ACHN (cell line): ENCODE measurements around the gene SOX6.
"Not testable (repeated sequence)": the region's sequence is repeated elsewhere in the genome, so short reads cannot be mapped to it uniquely, and the experiment has no call there.

Experiments
- DNase-seq: peaks from one replicate; pipeline ENCODE4 v3.0.0-alpha.2; 2015
- in situ Hi-C: cut with HindIII; loops from 2 replicates; pipeline ENCODE4 v1.10.0; 2017; ENCODE audit warnings: low sequenced_read_pairs, low pct_ligation_motif_present, low pct_unique_long_range_greater_than_20kb

SOX6 gene

DNA sequence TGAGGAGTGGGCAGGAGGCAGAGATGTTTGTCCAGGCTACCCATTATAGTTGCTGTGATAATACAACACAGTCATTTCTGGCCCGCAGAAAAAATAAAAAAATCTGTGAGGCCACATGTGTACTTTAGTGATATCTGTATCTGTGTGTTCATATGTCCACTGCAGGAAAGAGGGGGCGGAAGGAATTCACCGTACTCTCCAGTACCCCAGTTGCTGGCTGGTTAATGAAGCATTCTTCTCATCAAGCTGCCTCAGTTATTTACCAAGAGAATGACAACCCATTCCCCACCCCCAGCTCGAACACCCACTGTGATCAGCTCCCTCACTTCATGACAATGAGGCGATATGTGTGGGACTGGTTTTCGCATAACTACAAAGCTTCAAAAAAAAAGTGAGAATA, 309.3 kb downstream of the SOX6 start:
- DNase-seq = no peak

DNA sequence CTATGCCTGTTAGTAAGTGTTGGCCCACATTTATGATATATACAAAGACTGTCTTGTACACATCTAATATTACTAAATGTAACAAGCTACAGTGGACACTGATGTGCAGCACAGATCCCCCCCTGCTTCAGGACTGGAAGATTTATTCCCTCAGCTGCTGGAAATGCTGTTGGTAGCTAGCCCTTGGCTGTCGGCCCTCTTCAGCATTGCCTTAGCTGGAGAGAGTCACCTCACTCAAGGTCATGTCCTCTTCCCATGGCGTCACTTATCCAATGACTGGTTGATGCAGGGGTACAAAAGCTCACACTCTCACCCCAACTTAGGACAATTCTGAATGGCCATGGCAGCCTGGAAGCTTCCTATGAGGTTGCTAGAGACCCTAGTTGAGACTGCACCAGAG, 312.7 kb downstream of the SOX6 start:
- DNase-seq = no peak
- in situ Hi-C loops = no loop called here

More for the DNA sequence above, 309.3 kb downstream of the SOX6 start:
- in situ Hi-C loops = no loop called here

DNA sequence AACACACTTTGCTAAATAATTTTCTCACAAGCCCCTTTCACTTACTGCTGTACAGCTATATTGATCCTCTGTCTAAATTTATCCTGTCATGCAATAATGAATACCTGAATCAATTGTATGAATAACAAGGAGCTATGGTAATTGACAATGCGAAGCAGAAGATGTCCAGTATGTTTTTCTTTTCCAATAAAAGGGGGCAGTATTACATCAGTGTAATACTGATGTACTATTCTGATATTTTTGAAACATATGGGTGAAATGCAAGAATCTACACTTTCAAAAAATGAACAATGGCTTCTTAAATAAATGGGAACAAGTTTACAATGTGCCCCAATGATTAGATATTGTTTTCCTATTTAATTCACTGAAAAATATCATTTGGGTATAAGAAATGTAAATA, 315.1 kb downstream of the SOX6 start:
- in situ Hi-C loops = no loop called here
- DNase-seq = no peak

DNA sequence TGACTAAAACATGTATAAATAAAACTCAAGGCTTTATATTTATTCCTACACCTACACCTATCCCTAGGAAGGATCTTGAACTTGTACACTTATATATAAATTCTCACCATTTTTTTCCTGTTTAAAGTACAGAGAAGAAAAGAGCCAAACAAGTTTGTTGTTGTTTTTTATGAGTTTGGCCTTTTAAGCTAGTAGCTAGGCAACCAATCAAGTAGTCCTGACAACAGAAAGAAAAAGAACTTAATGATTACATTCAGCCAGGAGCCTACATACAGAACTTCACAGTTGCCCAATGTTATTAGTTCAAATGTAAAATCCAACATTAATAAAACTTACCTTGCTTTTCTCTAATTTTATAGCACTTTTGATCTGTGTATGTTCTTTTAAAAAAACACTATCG, 316.2 kb downstream of the SOX6 start:
- no peak for DNase-seq
- in situ Hi-C loops = no loop called here

DNA sequence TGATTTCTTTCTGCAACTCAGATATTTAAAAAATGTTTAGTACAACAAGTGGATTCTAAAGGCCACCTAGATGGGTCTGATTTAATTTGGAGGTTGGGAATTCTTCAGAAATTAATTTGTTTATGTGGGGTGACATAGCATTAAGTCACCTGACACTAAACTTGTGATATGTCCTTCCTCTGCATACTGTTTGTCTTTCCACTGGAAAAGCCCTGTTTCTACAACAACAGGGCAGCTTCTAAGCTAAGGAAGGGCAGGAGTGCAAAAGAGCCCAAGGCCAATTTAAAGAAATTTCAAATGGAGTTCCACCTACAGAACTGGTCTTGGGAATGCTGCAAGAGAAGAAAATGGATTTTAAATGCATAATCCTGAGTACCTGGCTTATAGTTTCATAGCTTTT, 319.2 kb downstream of the SOX6 start:
- DNase-seq = no peak
- in situ Hi-C loops = no loop called here

DNA sequence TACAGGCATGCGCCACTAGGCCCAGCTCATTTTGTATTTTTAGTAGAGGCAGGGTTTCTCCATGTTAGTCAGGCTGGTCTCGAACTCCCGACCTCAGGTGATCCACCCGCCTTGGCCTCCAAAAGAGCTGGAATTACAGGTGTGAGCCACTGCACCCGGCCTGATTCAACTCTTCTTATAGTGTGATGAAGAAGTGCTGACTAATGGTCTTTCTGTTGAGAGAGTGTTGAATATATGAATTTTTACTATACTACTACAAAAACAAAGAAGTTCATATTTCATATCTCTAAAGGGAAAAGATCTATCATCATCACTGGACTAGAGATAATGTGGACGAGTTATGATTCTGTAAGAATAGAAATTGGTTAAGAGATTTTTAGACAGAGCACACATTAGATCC, 320.1 kb downstream of the SOX6 start:
- DNase-seq = no peak
- in situ Hi-C loops = no loop called here

DNA sequence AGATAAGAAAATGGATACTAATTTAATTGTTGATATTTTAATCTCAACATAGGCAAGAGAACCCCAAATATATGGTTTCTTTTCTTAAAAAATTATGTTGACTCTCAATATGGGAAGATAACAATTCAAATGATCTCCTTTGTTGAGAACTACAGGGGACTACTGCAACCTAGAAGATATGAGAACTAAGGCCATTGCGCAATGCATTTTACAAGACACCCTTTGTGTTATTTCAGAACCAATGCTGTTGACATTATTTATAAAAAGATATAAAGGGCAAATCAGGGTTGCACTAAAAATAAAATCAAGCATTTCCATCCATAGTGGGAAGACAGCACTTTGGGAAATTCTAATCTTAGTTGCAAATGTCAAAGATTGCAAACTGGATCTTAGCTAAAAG, 322.3 kb downstream of the SOX6 start:
- in situ Hi-C loops = no loop called here
- DNase-seq = no peak

DNA sequence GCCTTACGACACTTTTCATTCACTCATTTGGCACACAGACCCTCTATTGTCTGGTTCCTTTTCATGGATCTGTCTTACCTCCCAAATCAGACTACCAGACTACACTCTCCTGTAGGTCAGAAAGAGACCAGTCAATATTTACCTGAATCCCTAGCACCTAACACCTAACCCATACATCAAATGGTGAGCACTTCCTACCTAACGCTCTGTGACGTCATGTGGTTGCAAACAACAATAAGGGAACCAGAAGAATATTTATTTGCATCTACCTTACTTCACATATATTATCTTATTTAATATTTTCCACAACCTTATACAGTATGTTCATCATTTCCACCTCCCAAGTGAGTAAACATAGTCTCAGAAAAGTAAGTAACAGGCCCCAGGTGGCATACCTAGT, 323.4 kb downstream of the SOX6 start:
- in situ Hi-C loops = no loop called here
- no peak for DNase-seq

DNA sequence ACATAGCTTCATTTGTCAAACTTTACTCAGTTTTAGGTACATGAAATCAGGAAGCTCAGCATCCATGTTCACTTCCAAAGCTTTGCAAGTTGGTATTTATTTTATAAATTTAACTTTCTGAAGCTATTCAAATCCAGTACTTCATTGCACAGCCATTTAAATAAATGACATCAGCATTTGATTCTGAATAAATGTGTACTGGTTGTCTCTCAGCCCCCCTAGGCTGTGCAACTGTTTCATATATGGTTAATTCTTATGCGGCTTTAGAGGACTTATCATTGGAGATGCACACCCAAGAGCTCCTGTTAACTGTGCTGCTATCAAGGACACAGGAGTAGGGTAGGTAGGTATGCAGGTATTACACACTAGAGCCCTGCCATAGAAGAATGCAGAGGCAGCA, 325.1 kb downstream of the SOX6 start:
- DNase-seq = no peak
- in situ Hi-C loops = no loop called here

DNA sequence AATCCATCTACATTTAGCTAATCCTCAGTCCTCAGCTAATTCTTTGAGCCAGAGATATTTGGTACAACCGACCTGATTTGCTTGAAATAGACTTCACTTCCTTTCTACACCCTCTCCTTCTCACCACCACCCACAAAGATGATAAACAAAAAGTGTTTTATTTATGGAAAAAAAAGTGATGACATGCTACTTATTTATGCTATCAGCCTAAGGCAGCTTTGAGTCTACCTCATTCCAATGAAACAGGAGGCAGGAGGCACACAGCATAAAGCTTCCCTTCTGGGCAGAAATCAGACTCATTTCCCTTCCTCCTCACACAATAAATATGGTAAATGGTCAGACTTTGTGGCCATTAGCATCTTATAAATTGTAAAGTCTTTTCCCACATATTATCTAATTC, 325.7 kb downstream of the SOX6 start:
- no peak for DNase-seq
- in situ Hi-C loops = no loop called here

DNA sequence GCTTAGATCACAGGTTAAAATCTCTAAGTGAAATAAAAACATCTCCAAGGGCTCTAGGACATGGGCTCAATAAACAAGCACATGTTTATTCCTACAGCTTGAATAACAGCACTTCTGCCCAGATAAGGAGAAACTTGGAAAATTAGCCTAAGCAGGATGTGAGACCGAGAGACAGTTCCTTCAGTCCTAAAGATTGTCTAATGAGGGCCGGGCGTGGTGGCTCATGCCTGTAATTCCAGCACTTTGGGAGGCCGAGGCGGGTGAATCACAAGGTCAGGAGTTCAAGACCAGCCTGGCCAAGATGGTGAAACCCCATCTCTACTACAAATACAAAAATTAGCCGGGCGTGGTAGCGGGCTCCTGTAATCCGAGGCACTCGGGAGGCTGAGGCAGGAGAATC, 327.2 kb downstream of the SOX6 start:
- in situ Hi-C loops, DNase-seq: not testable (repeated sequence)

DNA sequence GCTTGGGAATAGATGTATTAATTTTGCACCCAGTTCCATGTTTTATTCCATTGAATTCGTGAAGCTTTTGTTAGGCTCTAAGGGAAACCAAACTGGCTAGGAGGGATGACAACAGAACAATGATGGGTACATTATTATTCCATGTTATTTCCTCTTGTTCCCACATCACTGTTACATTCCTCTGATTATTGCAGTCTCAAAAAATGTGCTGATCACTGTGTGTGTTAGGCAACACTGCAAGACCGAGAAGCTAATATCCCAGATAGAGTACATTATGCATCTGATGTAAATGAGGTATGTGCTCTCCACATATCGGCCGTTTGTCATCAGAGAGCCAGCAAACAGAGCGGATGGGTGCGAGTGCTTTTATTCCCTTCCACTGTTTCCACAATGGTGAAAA, 327.9 kb downstream of the SOX6 start:
- DNase-seq = no peak

DNA sequence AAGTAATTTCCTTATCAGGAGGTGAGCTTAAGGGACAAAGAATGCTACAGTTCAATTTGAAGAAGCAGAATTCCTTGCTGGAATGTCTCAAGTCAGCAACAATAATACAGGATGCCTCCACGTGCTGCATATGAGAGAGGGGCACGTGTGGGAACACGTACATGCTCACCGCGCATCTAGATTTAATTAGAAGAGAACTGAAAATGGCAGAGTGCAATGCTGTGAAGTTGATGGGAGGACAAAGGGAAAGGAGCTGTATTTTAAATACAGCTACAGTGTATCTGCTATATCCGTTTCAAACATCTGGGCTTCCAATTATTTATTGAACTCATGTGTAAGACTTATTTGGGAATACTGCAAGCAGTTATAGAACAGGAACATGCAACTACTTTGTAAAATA, 328.7 kb downstream of the SOX6 start:
- no peak for DNase-seq
- in situ Hi-C loops = no loop called here

More for the DNA sequence above, 327.9 kb downstream of the SOX6 start:
- in situ Hi-C loops = no loop called here

DNA sequence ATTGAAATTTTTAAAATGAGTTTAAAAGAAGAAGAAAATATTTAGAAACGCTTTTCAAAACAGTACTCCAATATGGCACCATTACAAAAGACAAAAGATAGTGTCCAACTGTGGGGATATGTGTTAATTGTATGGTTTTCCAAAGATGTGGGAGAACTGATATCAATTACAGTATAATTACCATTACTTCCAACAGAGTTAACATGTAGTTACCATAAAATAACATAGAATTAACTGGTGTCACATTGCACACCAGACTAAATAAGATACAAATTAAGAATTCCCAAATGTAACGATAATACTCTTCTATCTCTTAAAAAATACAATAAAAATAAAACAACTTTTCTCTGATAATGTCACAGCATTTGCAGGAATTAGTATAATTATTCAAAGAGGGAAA, 329.5 kb downstream of the SOX6 start:
- DNase-seq = no peak
- in situ Hi-C loops = no loop called here

DNA sequence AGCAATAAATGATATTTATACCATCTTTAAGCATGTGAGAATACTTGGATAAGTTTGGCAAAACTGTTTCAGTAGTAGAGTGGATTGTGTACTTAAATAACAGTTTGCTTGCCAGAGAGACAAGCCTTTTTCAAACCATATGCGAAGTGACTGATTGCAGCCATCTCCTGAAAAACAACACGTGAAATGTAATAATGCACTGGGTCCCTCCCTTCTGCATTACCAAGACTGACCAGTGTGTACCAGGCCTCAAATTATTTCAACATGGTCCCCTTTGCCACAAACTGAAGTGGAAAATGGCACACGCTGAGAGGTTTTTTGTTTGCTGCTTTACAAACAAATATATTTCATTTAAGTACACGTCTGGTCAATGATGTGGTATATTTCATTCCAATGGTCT, 337.4 kb downstream of the SOX6 start:
- in situ Hi-C loops = no loop called here

DNA sequence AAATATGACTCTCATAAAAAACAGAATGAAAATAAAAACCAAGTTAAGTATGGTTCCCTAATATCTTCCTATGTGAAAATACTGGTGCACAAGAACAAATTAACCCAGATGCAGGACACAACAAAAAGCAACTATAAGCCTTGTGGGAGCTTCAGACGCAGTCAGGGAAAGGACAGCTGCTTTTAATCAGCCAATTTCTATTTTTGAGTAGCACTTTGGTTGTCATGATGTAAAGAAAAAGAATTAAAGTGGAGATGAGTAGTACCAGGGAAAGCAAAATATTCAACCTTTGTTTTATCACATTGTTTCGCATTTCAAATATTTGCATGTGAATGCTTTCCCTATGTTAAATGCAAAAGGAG, 339.9 kb downstream of the SOX6 start:
- no peak for DNase-seq
- in situ Hi-C loops = no loop called here

More for the DNA sequence above, 337.4 kb downstream of the SOX6 start:
- DNase-seq = no peak

DNA sequence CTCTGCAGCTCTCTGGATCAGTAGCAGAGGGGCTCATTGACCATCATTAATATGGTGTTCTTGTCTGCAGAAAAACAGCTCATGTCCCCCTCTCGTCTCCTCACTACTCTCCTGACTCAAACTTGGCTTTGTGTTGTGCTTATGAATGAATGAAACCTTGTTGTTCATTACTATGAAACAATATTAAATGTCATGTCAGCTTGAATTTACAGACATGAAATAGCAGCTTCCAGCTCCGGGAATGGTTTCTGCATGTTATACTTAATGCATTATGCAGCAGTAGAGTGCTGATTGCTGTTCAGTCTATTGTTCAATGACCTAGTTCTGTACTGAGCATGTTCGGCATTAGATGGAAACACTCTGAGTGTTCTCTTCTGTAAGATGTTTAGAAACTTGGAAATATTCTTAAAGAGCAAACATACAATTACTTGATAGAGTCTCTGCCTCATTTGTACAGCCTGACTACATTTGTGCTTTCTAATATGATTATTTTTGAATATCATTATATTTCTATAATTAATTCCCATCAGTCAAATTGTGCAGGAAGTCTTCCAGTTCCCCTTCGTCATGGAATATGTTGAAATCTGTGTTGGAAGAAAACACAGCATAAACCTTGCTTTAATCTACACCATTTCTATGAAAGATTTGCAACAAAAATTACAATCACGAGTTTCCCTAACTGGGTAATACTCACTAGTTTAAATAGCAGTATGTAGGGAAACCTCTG, 340.4 kb downstream of the SOX6 start:
- in situ Hi-C loops = no loop called here
- DNase-seq = no peak

DNA sequence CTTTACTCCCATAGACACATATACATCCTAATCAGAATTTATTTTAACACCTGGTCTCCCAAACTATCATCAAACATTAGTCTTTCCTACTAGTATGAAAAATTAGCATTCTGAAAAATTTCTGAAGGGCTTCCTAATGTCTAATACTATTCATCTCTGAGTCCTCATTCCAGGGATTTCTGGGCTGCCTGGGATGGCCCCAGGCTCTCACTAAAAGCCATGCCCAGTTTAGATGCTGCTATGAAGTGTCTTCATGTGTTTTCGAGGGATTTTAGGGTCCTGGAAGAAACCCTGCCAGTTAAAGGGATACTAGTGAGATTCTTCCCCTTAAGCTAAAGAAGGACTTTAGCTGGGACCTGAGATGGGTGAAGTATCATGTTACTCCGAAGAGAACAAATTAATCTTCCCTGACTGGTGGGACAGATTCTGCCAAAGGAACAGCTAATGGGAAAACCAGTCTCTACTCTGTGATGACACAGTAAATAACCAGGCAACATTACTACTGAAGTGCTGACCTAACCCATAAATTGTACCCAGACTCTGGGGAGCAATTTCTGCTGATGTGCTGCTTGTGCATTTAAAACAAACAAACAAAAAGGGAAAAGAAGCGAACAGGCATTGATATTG, 342.6 kb downstream of the SOX6 start:
- no peak for DNase-seq
- in situ Hi-C loops = no loop called here

DNA sequence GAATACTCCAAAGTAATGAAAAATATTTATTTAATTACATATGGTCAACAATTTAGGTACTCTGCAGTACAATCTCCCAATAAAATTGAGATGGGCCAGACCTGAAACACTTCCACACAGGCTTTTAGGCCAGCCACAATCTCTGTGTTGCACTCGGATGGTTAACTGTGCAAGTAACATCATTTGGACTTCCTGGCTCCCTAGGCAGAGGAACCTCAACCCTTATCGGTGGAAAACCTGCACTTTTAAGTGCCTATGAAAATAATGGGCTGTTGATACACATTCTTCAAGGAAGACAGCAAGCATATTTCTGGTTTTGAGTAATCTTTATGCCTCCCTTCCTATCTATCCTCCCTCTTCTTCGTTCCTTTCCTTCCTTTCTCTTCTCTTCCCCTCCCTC, 343.1 kb downstream of the SOX6 start:
- in situ Hi-C loops = no loop called here
- DNase-seq = no peak

DNA sequence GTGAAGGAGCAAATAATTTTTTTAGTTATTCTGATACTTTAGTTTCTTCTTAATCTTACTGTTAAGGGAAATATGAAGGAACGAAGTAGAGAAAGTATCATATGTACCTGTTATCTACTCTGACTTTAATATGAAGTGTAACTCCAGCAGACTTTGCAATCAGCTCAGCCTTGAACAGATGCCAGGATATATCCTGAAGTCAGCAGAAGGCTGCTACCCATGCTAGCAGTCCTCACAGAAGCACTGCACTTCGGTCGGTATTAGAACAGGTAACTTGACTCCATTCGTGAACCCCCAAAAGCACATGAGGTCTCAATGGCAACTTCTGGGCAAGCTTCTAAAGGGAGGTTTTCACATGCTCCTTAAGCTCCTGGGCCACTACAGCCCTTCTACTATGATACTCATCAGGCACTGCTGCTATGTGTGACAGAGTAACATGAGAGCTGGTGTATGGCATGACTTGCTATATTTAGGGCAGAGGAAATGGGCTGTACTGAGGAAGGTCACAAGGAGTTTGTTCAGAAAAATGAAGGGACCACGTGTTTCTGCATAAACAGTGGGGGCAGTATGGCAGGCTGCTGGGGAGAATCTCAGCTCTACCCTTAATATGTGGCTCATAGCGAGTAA, 344.1 kb downstream of the SOX6 start:
- DNase-seq = no peak
- in situ Hi-C loops = no loop called here
